Breast epithelium (tissue), 4 donors: ENCODE results near the gene SLC25A27. TPM values are rescaled to one million over a fixed set of nuclear protein-coding genes. Genes with fewer than 3 reads are reported as not detected.

Source experiments
- DNase-seq, 2 donors: peaks; one replicate each; pipeline ENCODE4 v3.0.0-alpha.2; 2019; ENCODE audit warnings: low spot score in 2 of 2
- H3K27ac ChIP-seq, 2 donors: fragments of 200-600 bp; sonication (generic) in 1 of 2; one replicate each; pipeline ENCODE4 v1.5.1; 2016 to 2019; ENCODE audit warnings: mild to moderate bottlenecking in 1 of 2
- H3K27me3 ChIP-seq, 2 donors: fragments of 200-600 bp; sonication (generic) in 1 of 2; one replicate each; pipeline versions ENCODE4 v1.5.1 to v1.6.0; 2017 to 2019; ENCODE audit warnings: control low read depth in 1 of 2, mild to moderate bottlenecking in 1 of 2
- H3K36me3 ChIP-seq: fragments of 200-600 bp; one replicate; pipeline ENCODE4 v1.5.1; 2019
- H3K4me1 ChIP-seq, 2 donors: fragments of 200-600 bp; sonication (generic); one replicate each; pipeline ENCODE4 v1.5.1; 2016 to 2019; ENCODE audit warnings: control low read depth in 1 of 2
- H3K4me3 ChIP-seq, 3 donors: fragments of 200-600 bp; sonication (generic); 1 replicate in 2 of 3; 2 replicates in 1 of 3; pipeline ENCODE4 v1.5.1; 2016 to 2019; ENCODE audit warnings: mild to moderate bottlenecking in 3 of 3, moderate library complexity in 2 of 3
- H3K9me3 ChIP-seq, 2 donors: fragments of 200-600 bp; sonication (generic) in 1 of 2; one replicate each; pipeline ENCODE4 v1.5.1; 2016 to 2019; ENCODE audit warnings: control low read depth in 1 of 2
- POLR2A ChIP-seq: fragments of 450-650 bp; IDR thresholded peaks from one replicate; pipeline ENCODE4 v1.6.1; 2016; ENCODE audit warnings: antibody characterized with exemption, mild to moderate bottlenecking, moderate library complexity
- POLR2AphosphoS5 ChIP-seq, 3 donors: sonication (generic); formaldehyde crosslinking; IDR thresholded peaks; one replicate each; pipeline ENCODE4 v1.6.1; 2017; ENCODE audit warnings: antibody characterized with exemption in 3 of 3
- intact Hi-C: fragments of 100-400 bp; cut with DNase I; formaldehyde crosslinking; loops from one replicate; pipeline ENCODE4 v1.15.1; 2023; ENCODE audit warnings: low total_unique reads
- total RNA-seq, 3 donors: library from RNA; depleted of rRNA; stranded (reverse); fragments of >200 nt; gene quantifications; one replicate each; pipeline ENCODE4 v1.1.0, GENCODE V29; 2016
- TF ChIP-seq, protein P1 (sequence below), 3 donors: fragments of 450-650 bp; IDR thresholded peaks; one replicate each; pipeline ENCODE4 v1.5.1; 2016 to 2017; ENCODE audit warnings: antibody characterized with exemption in 3 of 3, mild to moderate bottlenecking in 3 of 3, moderate library complexity in 3 of 3

SLC25A27 gene
- total RNA-seq, 3 donors from 2014 or later: 27.0 to 81.7 (median 37.4) TPM

DNA sequence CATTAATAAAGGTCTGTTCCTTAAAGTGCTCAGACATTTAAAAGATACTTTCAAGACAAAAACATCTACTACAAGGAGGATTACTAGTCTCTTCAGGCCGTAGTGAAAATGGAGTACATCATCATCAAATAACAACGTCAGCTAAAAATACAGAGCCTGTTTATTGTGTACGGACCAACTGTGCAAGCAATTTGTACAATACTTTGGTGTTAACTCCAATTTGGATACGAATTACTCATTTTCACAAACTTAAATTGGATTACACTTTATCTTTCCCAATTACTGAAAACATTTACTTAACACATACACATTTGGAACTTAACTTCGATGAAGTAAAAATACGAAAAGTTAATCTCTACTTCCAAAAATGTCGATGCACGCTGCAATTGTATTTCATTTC is 959 bp upstream of the SLC25A27 start:
- intact Hi-C loops: no loop called here
- DNase-seq: no peak
- H3K4me1 ChIP-seq: no peaks in the 10 kb centered on the region
- H3K36me3 ChIP-seq: no peaks in the 10 kb centered on the region
- no peaks in the 10 kb centered on the region for H3K27me3 ChIP-seq
- H3K27ac ChIP-seq: peak overlapping the region; percentile 85 to 89
- H3K4me3 ChIP-seq: peak overlapping the region; percentile 77 to 94 (median 91)
- H3K9me3 ChIP-seq: no peaks in the 10 kb centered on the region
- no peak for TF ChIP-seq POLR2A
- TF ChIP-seq POLR2AphosphoS5 (IDR thresholded peaks at IDR 0.05): no peak
- TF ChIP-seq, protein P1, sequence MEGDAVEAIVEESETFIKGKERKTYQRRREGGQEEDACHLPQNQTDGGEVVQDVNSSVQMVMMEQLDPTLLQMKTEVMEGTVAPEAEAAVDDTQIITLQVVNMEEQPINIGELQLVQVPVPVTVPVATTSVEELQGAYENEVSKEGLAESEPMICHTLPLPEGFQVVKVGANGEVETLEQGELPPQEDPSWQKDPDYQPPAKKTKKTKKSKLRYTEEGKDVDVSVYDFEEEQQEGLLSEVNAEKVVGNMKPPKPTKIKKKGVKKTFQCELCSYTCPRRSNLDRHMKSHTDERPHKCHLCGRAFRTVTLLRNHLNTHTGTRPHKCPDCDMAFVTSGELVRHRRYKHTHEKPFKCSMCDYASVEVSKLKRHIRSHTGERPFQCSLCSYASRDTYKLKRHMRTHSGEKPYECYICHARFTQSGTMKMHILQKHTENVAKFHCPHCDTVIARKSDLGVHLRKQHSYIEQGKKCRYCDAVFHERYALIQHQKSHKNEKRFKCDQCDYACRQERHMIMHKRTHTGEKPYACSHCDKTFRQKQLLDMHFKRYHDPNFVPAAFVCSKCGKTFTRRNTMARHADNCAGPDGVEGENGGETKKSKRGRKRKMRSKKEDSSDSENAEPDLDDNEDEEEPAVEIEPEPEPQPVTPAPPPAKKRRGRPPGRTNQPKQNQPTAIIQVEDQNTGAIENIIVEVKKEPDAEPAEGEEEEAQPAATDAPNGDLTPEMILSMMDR (IDR thresholded peaks at IDR 0.05): no peak

DNA sequence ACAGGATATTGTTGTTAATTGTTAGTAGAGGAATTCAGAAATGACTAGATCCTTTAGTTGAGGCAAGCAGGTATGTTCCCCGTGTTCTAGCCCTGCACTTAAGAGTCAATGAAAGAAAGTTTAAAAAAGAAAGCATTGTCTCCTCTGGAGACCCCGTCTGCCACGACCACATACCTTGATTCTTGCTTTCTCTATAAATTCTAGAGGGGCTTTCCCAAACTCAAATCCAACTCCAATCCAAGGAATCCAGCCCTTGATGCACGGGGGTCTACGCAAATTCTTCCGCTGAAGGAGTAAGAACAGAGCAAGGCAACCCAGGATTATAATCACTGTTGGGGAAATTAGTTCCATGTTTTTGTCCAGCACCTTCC is 558 bp upstream of the SLC25A27 start:
- DNase-seq: no peak

DNA sequence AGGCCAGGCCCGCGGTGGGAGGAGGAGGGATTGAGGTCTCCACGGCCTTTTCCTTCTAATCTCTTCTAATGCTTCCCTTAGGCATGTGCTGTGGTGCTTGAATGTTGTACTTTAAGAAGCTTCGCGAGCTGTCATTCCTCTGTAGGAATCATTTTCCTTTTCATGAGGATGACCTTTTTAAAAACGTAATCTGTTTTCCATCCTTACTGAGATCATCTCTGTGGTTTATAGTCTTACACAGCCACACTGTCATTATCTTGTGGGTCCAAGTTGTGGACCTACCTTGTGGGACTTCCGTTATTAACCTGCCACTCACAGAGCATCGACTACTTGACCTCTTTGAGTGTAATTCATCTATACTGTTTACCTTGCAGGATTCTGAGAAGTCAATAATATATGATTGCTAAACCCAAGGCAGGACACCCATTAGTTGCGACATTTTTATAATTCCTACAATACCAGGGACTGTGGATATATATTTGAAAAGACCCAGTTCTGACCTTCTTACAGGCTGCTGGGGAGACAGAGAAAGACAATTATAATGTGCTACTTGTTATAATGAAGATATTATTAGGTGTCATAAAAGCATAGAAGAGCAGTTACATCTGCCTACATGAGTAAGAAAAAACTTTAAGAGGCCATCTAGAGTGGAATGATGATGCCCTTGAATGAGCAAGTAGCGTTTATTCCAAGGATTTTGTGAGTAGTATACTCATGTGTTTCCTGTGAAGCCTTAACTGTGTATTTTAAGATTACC is 842 bp downstream of the SLC25A27 start:
- Histone ChIP-seq H3K9me3 (no peaks in the 10 kb centered on the region), H3K4me3 (peak overlapping the region; percentile 77 to 94 (median 91)), H3K27me3 (no peaks in the 10 kb centered on the region), H3K4me1 (no peaks in the 10 kb centered on the region), H3K27ac (peak overlapping the region; percentile 85 to 89), H3K36me3 (no peaks in the 10 kb centered on the region)
- DNase-seq: no peak
- intact Hi-C loops: no loop called here
- TF ChIP-seq, protein P1 (IDR thresholded peaks at IDR 0.05): no peak
- TF ChIP-seq POLR2AphosphoS5 (IDR thresholded peaks at IDR 0.05) (no peak), POLR2A (no peak)

More for the DNA sequence above, 558 bp upstream of the SLC25A27 start:
- no peaks in the 10 kb centered on the region for H3K9me3 ChIP-seq
- intact Hi-C loops: no loop called here
- peak overlapping the region; percentile 77 to 94 (median 91) for H3K4me3 ChIP-seq
- H3K4me1 ChIP-seq: no peaks in the 10 kb centered on the region
- TF ChIP-seq, protein P1 (IDR thresholded peaks at IDR 0.05): no peak
- TF ChIP-seq POLR2AphosphoS5 (IDR thresholded peaks at IDR 0.05) (no peak), POLR2A (no peak)
- peak overlapping the region; percentile 85 to 89 for H3K27ac ChIP-seq
- no peaks in the 10 kb centered on the region for H3K36me3 ChIP-seq
- H3K27me3 ChIP-seq: no peaks in the 10 kb centered on the region

DNA sequence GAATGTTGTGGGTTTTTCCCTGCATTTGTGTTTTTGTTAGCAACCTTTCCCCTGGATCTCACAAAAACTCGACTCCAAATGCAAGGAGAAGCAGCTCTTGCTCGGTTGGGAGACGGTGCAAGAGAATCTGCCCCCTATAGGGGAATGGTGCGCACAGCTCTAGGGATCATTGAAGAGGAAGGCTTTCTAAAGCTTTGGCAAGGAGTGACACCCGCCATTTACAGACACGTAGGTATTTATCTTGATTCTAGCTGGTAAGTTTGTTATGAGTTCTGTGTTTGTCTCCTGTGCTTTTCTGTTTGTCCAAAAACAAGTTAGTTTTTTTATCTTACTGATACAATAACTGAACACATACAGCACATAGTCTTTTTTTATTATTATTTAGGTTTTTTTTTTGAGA is 3.0 kb downstream of the SLC25A27 start:
- no peaks in the 10 kb centered on the region for H3K36me3 ChIP-seq
- intact Hi-C loops: no loop called here
- no peaks in the 10 kb centered on the region for H3K9me3 ChIP-seq
- H3K4me1 ChIP-seq: no peaks in the 10 kb centered on the region
- TF ChIP-seq POLR2A (no peak), POLR2AphosphoS5 (IDR thresholded peaks at IDR 0.05) (no peak)
- TF ChIP-seq, protein P1 (IDR thresholded peaks at IDR 0.05): no peak
- no peak overlapping the region for H3K27ac ChIP-seq
- DNase-seq: no peak
- H3K27me3 ChIP-seq: no peaks in the 10 kb centered on the region
- H3K4me3 ChIP-seq: no peak overlapping the region

DNA sequence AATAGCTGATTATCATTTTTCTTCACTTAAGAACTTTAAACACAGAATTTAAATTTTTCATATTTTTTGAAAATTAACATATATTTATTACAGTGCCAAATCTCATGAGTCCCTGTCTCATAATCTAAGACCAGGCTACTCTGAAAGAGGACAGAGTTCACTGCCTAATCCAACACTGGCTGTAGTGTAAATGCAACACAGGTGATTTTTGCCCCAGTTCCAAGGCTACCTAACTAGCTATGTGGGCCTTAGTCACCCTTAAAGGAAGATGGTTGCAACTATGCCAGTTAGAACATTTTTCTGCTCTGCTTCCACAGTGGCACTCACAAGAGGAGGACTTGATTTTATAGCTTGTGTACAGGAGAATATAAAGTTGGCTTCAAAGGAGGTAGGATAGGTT is 4.9 kb downstream of the SLC25A27 start:
- H3K27ac ChIP-seq: no peak overlapping the region
- intact Hi-C loops: no loop called here
- H3K4me3 ChIP-seq: no peak overlapping the region
- no peaks in the 10 kb centered on the region for H3K27me3 ChIP-seq
- H3K4me1 ChIP-seq: no peaks in the 10 kb centered on the region
- no peaks in the 10 kb centered on the region for H3K9me3 ChIP-seq
- H3K36me3 ChIP-seq: no peaks in the 10 kb centered on the region
- TF ChIP-seq, protein P1 (IDR thresholded peaks at IDR 0.05): no peak
- TF ChIP-seq POLR2A: no peak
- no peak for DNase-seq
